AG04449 (cell line): ENCODE data around the gene L3MBTL3.
"Not testable (repeated sequence)": the region's sequence is repeated elsewhere in the genome, so short reads cannot be mapped to it uniquely, and the experiment has no call there.

Experiments
- CTCF ChIA-PET: fragments of 350-600 bp; formaldehyde crosslinking; extraction: SDS; loops from one replicate; lab custom pipeline; 2021; ENCODE audit warnings: antibody characterized with exemption; lab: Yijun Ruan, JAX
- POLR2A ChIA-PET: fragments of 400-600, 350-600 bp; formaldehyde crosslinking; extraction: SDS; loops from one replicate; lab custom pipeline; 2020; ENCODE audit warnings: antibody characterized with exemption, inconsistent platforms; lab: Yijun Ruan, JAX
- DNase-seq: peaks from one replicate; pipeline ENCODE4 v3.0.0-alpha.2; 2010; ENCODE audit warnings: low read depth, low spot score
- H3K4me3 ChIP-seq: 2 replicates; pipeline ENCODE4 v1.5.1; 2011; ENCODE audit warnings: low read depth, mild to moderate bottlenecking, control low read depth, low read length
- TF ChIP-seq, protein P1 (sequence below): IDR thresholded peaks from one replicate; pipeline ENCODE4 v1.5.1; 2011; ENCODE audit warnings: mild to moderate bottlenecking, moderate library complexity, low read length, control low read depth, inconsistent platforms; ENCODE audit not compliant: insufficient read depth; ENCODE audit errors: missing control alignments

L3MBTL3 gene

GRCh38 chr6:130161683-130162404 lies 143.5 kb downstream of the L3MBTL3 start:
- TF ChIP-seq, protein P1, sequence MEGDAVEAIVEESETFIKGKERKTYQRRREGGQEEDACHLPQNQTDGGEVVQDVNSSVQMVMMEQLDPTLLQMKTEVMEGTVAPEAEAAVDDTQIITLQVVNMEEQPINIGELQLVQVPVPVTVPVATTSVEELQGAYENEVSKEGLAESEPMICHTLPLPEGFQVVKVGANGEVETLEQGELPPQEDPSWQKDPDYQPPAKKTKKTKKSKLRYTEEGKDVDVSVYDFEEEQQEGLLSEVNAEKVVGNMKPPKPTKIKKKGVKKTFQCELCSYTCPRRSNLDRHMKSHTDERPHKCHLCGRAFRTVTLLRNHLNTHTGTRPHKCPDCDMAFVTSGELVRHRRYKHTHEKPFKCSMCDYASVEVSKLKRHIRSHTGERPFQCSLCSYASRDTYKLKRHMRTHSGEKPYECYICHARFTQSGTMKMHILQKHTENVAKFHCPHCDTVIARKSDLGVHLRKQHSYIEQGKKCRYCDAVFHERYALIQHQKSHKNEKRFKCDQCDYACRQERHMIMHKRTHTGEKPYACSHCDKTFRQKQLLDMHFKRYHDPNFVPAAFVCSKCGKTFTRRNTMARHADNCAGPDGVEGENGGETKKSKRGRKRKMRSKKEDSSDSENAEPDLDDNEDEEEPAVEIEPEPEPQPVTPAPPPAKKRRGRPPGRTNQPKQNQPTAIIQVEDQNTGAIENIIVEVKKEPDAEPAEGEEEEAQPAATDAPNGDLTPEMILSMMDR: no peak
- no peak for DNase-seq
- H3K4me3 ChIP-seq: no peak overlapping the region
- ChIA-PET CTCF (interaction anchor here (1.1 kb wide), 1 partner anchor 16 kb away, joined by 3 read pairs; no protein-coding TSS in a partner anchor), POLR2A (no interaction called here)

DNA sequence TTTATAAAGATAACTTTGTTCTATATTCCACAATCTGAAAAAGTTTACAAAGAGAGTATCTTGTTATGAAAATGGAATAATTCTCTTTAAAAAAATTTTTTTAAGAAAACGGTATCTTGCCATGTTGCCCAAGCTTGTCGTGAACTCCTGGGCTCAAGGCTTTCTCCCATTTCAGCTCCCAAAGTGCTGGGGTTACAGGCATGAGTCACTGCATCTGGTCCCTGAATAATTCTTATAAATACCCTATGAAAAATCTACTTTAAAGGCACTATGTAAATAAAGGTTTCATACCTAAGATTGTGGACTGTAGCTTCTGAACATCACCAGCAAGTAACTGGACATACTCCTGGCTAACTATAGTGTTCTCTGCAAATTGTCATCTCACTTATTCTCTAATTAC lies 144.0 kb downstream of the L3MBTL3 start:
- no peak overlapping the region for H3K4me3 ChIP-seq
- ChIA-PET POLR2A (no interaction called here), CTCF (interaction anchor here (1.1 kb wide), 1 partner anchor 15 kb away, joined by 3 read pairs; no protein-coding TSS in a partner anchor)
- TF ChIP-seq, protein P1: no peak
- DNase-seq: no peak

- no peak for DNase-seq
- POLR2A ChIA-PET: no interaction called here
- CTCF ChIA-PET: interaction anchor here (0.8 kb wide), 1 partner anchor 23 kb away, joined by 3 read pairs; no protein-coding TSS in a partner anchor
- TF ChIP-seq, protein P1: no peak
- H3K4me3 ChIP-seq: no peak overlapping the region
These were observed 144.9 kb downstream of the L3MBTL3 start for GRCh38 chr6:130163266-130163665.

- TF ChIP-seq, protein P1: no peak
- ChIA-PET POLR2A (no interaction called here), CTCF (no interaction called here)
These were observed 145.9 kb downstream of the L3MBTL3 start for GRCh38 chr6:130164251-130164650.

DNA sequence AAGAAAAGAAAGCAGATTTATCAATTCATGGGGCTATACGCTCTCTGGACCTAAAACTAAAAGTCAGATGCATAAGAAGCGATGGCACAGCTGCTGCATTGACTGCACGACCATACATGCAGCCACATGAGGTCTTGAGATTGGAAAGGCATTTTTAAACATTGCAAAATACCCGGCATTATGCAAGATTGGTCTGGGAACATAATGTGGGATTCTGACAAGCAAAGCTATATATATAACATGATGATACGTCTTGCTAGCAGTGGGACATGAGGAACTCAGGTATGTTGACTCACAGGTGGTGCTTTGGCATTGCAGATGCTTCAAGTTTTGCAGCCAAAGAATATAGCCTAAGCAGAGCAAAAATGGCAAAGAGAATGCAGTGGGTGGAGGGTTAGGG lies 149.3 kb downstream of the L3MBTL3 start:
- POLR2A ChIA-PET: no interaction called here
- TF ChIP-seq, protein P1: no peak
- no peak overlapping the region for H3K4me3 ChIP-seq
- peak; percentile 23 for DNase-seq
- CTCF ChIA-PET: no interaction called here

More at GRCh38 chr6:130164251-130164650, 145.9 kb downstream of the L3MBTL3 start:
- DNase-seq: no peak
- H3K4me3 ChIP-seq: no peak overlapping the region

DNA sequence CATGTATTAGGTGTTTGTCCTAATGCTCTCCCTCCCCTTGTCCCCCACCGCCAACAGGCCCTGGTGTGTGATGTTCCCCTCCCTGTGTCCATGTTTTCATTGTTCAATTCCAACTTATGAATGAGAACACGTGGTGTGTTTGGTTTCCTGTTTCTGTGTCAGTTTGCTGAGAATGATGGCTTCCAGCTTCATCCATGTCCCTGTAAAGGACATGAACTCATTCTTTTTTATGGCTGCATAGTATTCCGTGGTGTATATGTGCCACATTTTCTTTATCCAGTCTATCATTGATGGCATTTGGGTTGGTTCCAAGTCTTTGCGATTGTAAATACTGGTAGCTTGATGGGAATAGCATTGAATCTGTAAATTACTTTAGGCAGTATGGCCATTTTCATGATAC lies 151.8 kb downstream of the L3MBTL3 start:
- CTCF ChIA-PET, POLR2A ChIA-PET, DNase-seq, H3K4me3 ChIP-seq: not testable (repeated sequence)

DNA sequence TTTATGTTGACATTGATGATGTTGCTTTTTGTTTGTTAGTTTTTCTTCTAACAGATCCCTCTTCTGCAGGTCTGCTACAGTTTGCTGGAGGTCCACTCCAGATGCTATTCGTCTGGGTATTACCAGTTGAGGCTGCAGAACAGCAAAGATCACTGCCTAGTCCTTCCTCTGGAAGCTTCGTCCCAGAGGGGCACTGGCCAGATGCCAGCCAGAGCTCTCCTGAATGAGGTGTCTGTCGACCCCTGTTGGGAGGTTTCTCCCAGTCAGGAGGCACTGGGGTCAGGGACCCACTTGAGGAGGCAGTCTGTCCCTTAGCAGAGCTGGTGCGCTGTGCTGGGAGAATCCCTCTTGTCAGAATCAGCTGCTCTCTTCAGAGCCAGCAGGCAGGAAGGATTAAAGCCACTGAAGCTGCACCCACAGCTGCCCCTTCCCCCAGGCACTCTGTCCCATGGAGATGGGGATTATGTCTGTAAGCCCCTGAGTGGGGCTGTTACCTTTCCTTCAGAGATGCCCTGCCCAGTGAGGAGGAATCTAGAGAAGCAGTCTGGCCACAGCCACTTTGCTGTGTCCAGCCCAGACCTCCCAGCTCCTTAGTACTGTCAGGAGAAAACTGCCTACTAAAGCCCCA lies 155.1 kb downstream of the L3MBTL3 start:
- DNase-seq, POLR2A ChIA-PET, CTCF ChIA-PET, H3K4me3 ChIP-seq: not testable (repeated sequence)
